HEK293T (cell line): ENCODE measurements around the gene MRPL43.

Experiments
- BHLHE40 ChIP-seq: fragments of 450-650 bp; IDR thresholded peaks from 2 replicates; pipeline ENCODE4 v1.6.1; 2016; ENCODE audit warnings: mild to moderate bottlenecking, moderate library complexity, borderline replicate concordance
- FOXK2 ChIP-seq: fragments of 450-650 bp; IDR thresholded peaks from 2 replicates; pipeline ENCODE4 v1.6.1; 2016; ENCODE audit warnings: mild to moderate bottlenecking
- FOXM1 ChIP-seq: fragments of 450-650 bp; IDR thresholded peaks from 2 replicates; pipeline ENCODE4 v1.6.1; 2017; ENCODE audit warnings: mild to moderate bottlenecking, borderline replicate concordance
- L3MBTL2 ChIP-seq: fragments of 450-650 bp; conservative IDR thresholded peaks from 2 replicates; pipeline ENCODE4 v1.6.1; 2016; ENCODE audit warnings: mild to moderate bottlenecking
- NFRKB ChIP-seq: fragments of 450-650 bp; IDR thresholded peaks from 2 replicates; pipeline ENCODE4 v1.6.1; 2016; ENCODE audit warnings: mild to moderate bottlenecking, moderate library complexity
- PKNOX1 ChIP-seq: fragments of 450-650 bp; IDR thresholded peaks from 2 replicates; pipeline ENCODE4 v1.6.1; 2016
- SP1 ChIP-seq: fragments of 450-650 bp; IDR thresholded peaks from 2 replicates; pipeline ENCODE4 v1.6.1; 2017

GRCh38 chr10:100966887-100967286 lies 20.4 kb downstream of the MRPL43 start:
- TF ChIP-seq SP1, result no peak
- no peak for TF ChIP-seq L3MBTL2
- no peak for TF ChIP-seq BHLHE40
- TF ChIP-seq PKNOX1, result peak; percentile 79
- TF ChIP-seq FOXK2, result no peak
- no peak for TF ChIP-seq FOXM1
- TF ChIP-seq NFRKB, result no peak
